Gastrocnemius medialis (tissue), 4 donors: Measurements from ENCODE around the gene C17orf114.

Source experiments
- CTCF ChIP-seq, 5 experiments: fragments of 450-650 bp in 3 of 5; fragments of 200-600 bp in 2 of 5; sonication (generic) in 2 of 5; IDR thresholded peaks in 4 of 5; conservative IDR thresholded peaks in 1 of 5; 1 replicate in 4 of 5; 2 replicates in 1 of 5; pipeline ENCODE4 v1.5.1; 2016 to 2019; ENCODE audit warnings: antibody characterized with exemption in 5 of 5, mild to moderate bottlenecking in 3 of 5, moderate library complexity in 3 of 5
- POLR2A ChIP-seq, 2 donors: fragments of 450-650 bp; IDR thresholded peaks; one replicate each; pipeline ENCODE4 v1.6.1; 2017; ENCODE audit warnings: antibody characterized with exemption in 2 of 2, mild to moderate bottlenecking in 2 of 2, moderate library complexity in 2 of 2

GRCh38 chr17:4827399-4827798 is 25.3 kb upstream of the C17orf114 start:
- no peak for TF ChIP-seq CTCF (IDR thresholded peaks at IDR 0.05 in 4 of 5, conservative IDR thresholded peaks at IDR 0.05 in 1 of 5)
- TF ChIP-seq POLR2A (IDR thresholded peaks at IDR 0.05): no peak
